H9 (cell line): ENCODE data around the gene ATG5. TPM values are rescaled to one million over a fixed set of nuclear protein-coding genes. Genes with fewer than 3 reads are reported as not detected.

Experiments used
- DNase-seq: peaks from one replicate; pipeline ENCODE4 v3.0.0-alpha.2; 2017
- H2AFZ ChIP-seq: one replicate; pipeline ENCODE4 v1.6.1; 2013; ENCODE audit warnings: mild to moderate bottlenecking, low read length, control low read depth, moderate library complexity
- H2AK5ac ChIP-seq: 2 replicates; pipeline ENCODE4 v1.6.1; 2013; ENCODE audit warnings: low read length, control low read depth, mixed read lengths; ENCODE audit not compliant: insufficient read length
- H2BK120ac ChIP-seq: one replicate; pipeline ENCODE4 v1.6.1; 2013; ENCODE audit warnings: low read depth, mild to moderate bottlenecking, low read length, control low read depth, inconsistent platforms; ENCODE audit not compliant: poor library complexity, severe bottlenecking
- H2BK12ac ChIP-seq: 2 replicates; pipeline ENCODE4 v1.6.1; 2013; ENCODE audit warnings: low read length, control low read depth, mixed read lengths, low read depth; ENCODE audit not compliant: insufficient read length
- H2BK15ac ChIP-seq: 2 replicates; pipeline ENCODE4 v1.6.1; 2013; ENCODE audit warnings: low read depth, low read length, control low read depth
- H2BK20ac ChIP-seq: one replicate; pipeline ENCODE4 v1.6.1; 2013; ENCODE audit warnings: low read depth, mild to moderate bottlenecking, low read length, control low read depth, inconsistent platforms; ENCODE audit not compliant: poor library complexity, severe bottlenecking
- H2BK5ac ChIP-seq: 2 replicates; pipeline ENCODE4 v1.6.1; 2013; ENCODE audit warnings: low read length, control low read depth, mixed read lengths; ENCODE audit not compliant: insufficient read length
- H3K14ac ChIP-seq: 2 replicates; pipeline ENCODE4 v1.6.1; 2013; ENCODE audit warnings: low read length, control low read depth; ENCODE audit not compliant: insufficient read depth
- H3K18ac ChIP-seq: 2 replicates; pipeline ENCODE4 v1.6.1; 2013; ENCODE audit warnings: low read depth, mild to moderate bottlenecking, mixed read lengths, low read length, control low read depth; ENCODE audit not compliant: insufficient read length
- H3K23ac ChIP-seq: 2 replicates; pipeline ENCODE4 v1.6.1; 2013; ENCODE audit warnings: low read length, control low read depth, mixed read lengths, low read depth; ENCODE audit not compliant: insufficient read length
- H3K23me2 ChIP-seq: 2 replicates; pipeline ENCODE4 v1.6.1; 2013; ENCODE audit warnings: low read depth, mild to moderate bottlenecking, mixed read lengths, low read length, control low read depth; ENCODE audit not compliant: insufficient read length, poor library complexity, severe bottlenecking
- H3K27ac ChIP-seq: 2 replicates; pipeline ENCODE4 v1.5.1; 2013; ENCODE audit warnings: low read length, control low read depth, mixed read lengths, low read depth; ENCODE audit not compliant: insufficient read length
- H3K27me3 ChIP-seq: 2 replicates; pipeline ENCODE4 v1.6.1; 2013; ENCODE audit warnings: low read length, control low read depth, inconsistent platforms; ENCODE audit not compliant: insufficient read depth
- H3K4ac ChIP-seq: 2 replicates; pipeline ENCODE4 v1.6.1; 2013; ENCODE audit warnings: low read depth, mild to moderate bottlenecking, control low read depth, inconsistent platforms, low read length, moderate library complexity
- H3K4me1 ChIP-seq: 2 replicates; pipeline ENCODE4 v1.6.1; 2013; ENCODE audit warnings: low read length, control low read depth, inconsistent platforms; ENCODE audit not compliant: insufficient read depth
- H3K4me2 ChIP-seq: 2 replicates; pipeline ENCODE4 v1.6.1; 2013; ENCODE audit warnings: low read length, control low read depth, mixed read lengths; ENCODE audit not compliant: insufficient read length, insufficient read depth
- H3K56ac ChIP-seq: 2 replicates; pipeline ENCODE4 v1.6.1; 2013; ENCODE audit warnings: low read depth, mild to moderate bottlenecking, mixed read lengths, low read length, control low read depth; ENCODE audit not compliant: insufficient read length
- H3K79me1 ChIP-seq: 2 replicates; pipeline ENCODE4 v1.6.1; 2013; ENCODE audit warnings: low read depth, mild to moderate bottlenecking, moderate library complexity, low read length, control low read depth, inconsistent platforms; ENCODE audit not compliant: insufficient read depth, poor library complexity, severe bottlenecking
- H3K79me2 ChIP-seq: 2 replicates; pipeline ENCODE4 v1.6.1; 2013; ENCODE audit warnings: low read length, control low read depth, inconsistent platforms; ENCODE audit not compliant: insufficient read depth
- H3K9ac ChIP-seq: 2 replicates; pipeline ENCODE4 v1.6.1; 2013; ENCODE audit warnings: low read length, control low read depth, mixed read lengths; ENCODE audit not compliant: insufficient read length; ENCODE audit errors: extremely low read depth
- H3K9me3 ChIP-seq: one replicate; pipeline ENCODE4 v1.6.1; 2013; ENCODE audit warnings: low read depth, low read length, inconsistent platforms; ENCODE audit not compliant: control insufficient read depth
- H3T11ph ChIP-seq: one replicate; pipeline ENCODE4 v1.6.1; 2013; ENCODE audit warnings: mild to moderate bottlenecking, low read length, control low read depth, inconsistent platforms
- H4K20me1 ChIP-seq: one replicate; pipeline ENCODE4 v1.6.1; 2013; ENCODE audit not compliant: control insufficient read depth, insufficient read length, insufficient read depth
- H4K5ac ChIP-seq: 2 replicates; pipeline ENCODE4 v1.6.1; 2013; ENCODE audit warnings: low read depth, mild to moderate bottlenecking, mixed read lengths, low read length, control low read depth; ENCODE audit not compliant: insufficient read length
- H4K8ac ChIP-seq: replicated peaks from 2 replicates; pipeline ENCODE4 v1.6.1; 2013; ENCODE audit warnings: low read length, control low read depth, mixed read lengths, low read depth; ENCODE audit not compliant: insufficient read length
- H4K91ac ChIP-seq: 2 replicates; pipeline ENCODE4 v1.6.1; 2013; ENCODE audit warnings: low read depth, mild to moderate bottlenecking, moderate library complexity, mixed read lengths, low read length, control low read depth; ENCODE audit not compliant: insufficient read length
- H3K27ac Mint-ChIP-seq, 3 experiments: 2 replicates in 2 of 3; 3 replicates in 1 of 3; pipeline ENCODE4 v1.8.0; 2020 to 2021; ENCODE audit warnings: mixed read lengths in 3 of 3, mild to moderate bottlenecking in 1 of 3, moderate library complexity in 1 of 3
- H3K27me3 Mint-ChIP-seq: 2 replicates; pipeline ENCODE4 v1.8.0; 2021; ENCODE audit warnings: low read depth, mild to moderate bottlenecking, moderate library complexity, mixed read lengths
- H3K36me3 Mint-ChIP-seq, 3 experiments: 2 replicates in 2 of 3; 3 replicates in 1 of 3; pipeline ENCODE4 v1.8.0; 2020 to 2021; ENCODE audit warnings: low read depth in 3 of 3, mixed read lengths in 3 of 3; ENCODE audit not compliant: insufficient read depth in 1 of 3
- H3K4me1 Mint-ChIP-seq, 2 experiments: 2 replicates each; pipeline ENCODE4 v1.8.0; 2020; ENCODE audit warnings: mixed read lengths in 2 of 2
- H3K4me3 Mint-ChIP-seq, 2 experiments: 2 replicates in 1 of 2; 3 replicates in 1 of 2; pipeline ENCODE4 v1.8.0; 2020 to 2021; ENCODE audit warnings: mild to moderate bottlenecking in 2 of 2, mixed read lengths in 2 of 2, moderate library complexity in 1 of 2
- H3K9me3 Mint-ChIP-seq, 2 experiments: 2 replicates in 1 of 2; 3 replicates in 1 of 2; pipeline ENCODE4 v1.8.0; 2020; ENCODE audit warnings: mild to moderate bottlenecking in 2 of 2, mixed read lengths in 2 of 2, moderate library complexity in 1 of 2
- WGBS: extraction: QIAGEN DNeasy Blood & Tissue Kit; methylation state at CpG from one replicate; pipeline ENCODE4 v1.1.7; 2013; ENCODE audit warnings: missing lambda C conversion rate, low lambda C conversion rate, mixed read lengths; ENCODE audit not compliant: insufficient read length; ENCODE audit errors: extremely low coverage; 5-methylcytosine and 5-hydroxymethylcytosine counted together
- total RNA-seq: library from RNA; stranded (reverse); gene quantifications from 2 replicates; pipeline ENCODE4 v1.2.1, GENCODE V29; 2021
- TF ChIP-seq, protein P1 (sequence below): fragments of 200-600 bp; sonication (generic); conservative IDR thresholded peaks from 3 replicates; pipeline ENCODE4 v1.8.0; 2021; ENCODE audit warnings: antibody characterized with exemption, mild to moderate bottlenecking

Gene ATG5
- total RNA-seq, 1 experiment from 2014 or later = 36.7 TPM

DNA sequence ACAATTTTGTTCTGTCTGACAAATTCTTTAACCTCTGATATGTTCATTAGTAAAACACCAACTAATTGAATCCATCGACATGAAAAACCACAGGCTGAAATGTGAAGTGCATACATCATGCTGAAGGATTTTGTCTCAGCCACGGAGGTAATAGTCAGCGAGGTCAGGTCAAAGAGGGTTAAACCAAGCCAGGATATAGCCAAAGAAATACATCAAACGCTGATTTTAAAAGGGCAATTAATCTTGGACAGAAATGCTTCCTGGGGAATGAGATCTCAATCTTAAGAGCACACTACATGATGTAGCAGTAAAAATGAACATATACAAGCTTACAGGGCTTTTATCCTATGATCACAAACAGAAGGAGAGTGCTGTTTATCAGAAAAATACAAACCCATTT lies 132.7 kb downstream of the ATG5 start:
- Histone ChIP-seq H3K18ac (no peak overlapping the region), H2BK12ac (no peak overlapping the region), H2BK120ac (no peak overlapping the region), H3K79me2 (no peaks in the 10 kb centered on the region), H2BK20ac (no peak overlapping the region), H3K14ac (no peak overlapping the region), H3K23me2 (no peaks in the 10 kb centered on the region), H3K56ac (no peak overlapping the region), H4K20me1 (no peaks in the 10 kb centered on the region), H3K4me1 (no peaks in the 10 kb centered on the region), H4K5ac (no peak overlapping the region), H3K27me3 (no peaks in the 10 kb centered on the region), H3T11ph (no peak overlapping the region), H3K4ac (no peak overlapping the region), H3K27ac (no peak overlapping the region), H2BK5ac (no peak overlapping the region), H2AK5ac (no peak overlapping the region), H2BK15ac (no peak overlapping the region), H2AFZ (no peak overlapping the region), H3K9me3 (no peaks in the 10 kb centered on the region), H4K8ac (no peak overlapping the region), H3K4me2 (no peak overlapping the region), H4K91ac (no peak overlapping the region), H3K23ac (no peak overlapping the region), H3K9ac (no peak overlapping the region), H3K79me1 (no peaks in the 10 kb centered on the region)
- Mint-ChIP-seq H3K36me3 (peaks cover 0 to 7% (median 0%) of the 10 kb centered on the region in 3 experiments; a peak in 1 of 7 replicates), H3K4me3 (no peak overlapping the region), H3K4me1 (peaks cover 21 to 22% of the 10 kb centered on the region in 2 experiments), H3K27ac (peak overlapping the region in 1 of 3 experiments; percentile 64; a peak in 2 of 7 replicates), H3K9me3 (no peaks in the 10 kb centered on the region), H3K27me3 (no peaks in the 10 kb centered on the region)
- no CpG with 5 or more reads among the region's 4 CpGs for whole genome bisulfite sequencing
- TF ChIP-seq, protein P1, sequence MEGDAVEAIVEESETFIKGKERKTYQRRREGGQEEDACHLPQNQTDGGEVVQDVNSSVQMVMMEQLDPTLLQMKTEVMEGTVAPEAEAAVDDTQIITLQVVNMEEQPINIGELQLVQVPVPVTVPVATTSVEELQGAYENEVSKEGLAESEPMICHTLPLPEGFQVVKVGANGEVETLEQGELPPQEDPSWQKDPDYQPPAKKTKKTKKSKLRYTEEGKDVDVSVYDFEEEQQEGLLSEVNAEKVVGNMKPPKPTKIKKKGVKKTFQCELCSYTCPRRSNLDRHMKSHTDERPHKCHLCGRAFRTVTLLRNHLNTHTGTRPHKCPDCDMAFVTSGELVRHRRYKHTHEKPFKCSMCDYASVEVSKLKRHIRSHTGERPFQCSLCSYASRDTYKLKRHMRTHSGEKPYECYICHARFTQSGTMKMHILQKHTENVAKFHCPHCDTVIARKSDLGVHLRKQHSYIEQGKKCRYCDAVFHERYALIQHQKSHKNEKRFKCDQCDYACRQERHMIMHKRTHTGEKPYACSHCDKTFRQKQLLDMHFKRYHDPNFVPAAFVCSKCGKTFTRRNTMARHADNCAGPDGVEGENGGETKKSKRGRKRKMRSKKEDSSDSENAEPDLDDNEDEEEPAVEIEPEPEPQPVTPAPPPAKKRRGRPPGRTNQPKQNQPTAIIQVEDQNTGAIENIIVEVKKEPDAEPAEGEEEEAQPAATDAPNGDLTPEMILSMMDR = no peak
- DNase-seq = no peak
